Ovary (tissue), 3 donors: ENCODE measurements around the gene HTR2A.

Source experiments
- POLR2A ChIP-seq: fragments of 450-650 bp; IDR thresholded peaks from one replicate; pipeline ENCODE4 v1.6.1; 2017; ENCODE audit warnings: antibody characterized with exemption, mild to moderate bottlenecking, moderate library complexity
- TF ChIP-seq, protein P1 (sequence below), 3 donors: fragments of 450-650 bp in 2 of 3; fragments of 200-600 bp in 1 of 3; IDR thresholded peaks; one replicate each; pipeline versions ENCODE4 v1.5.1 to v1.8.0; 2016 to 2022; ENCODE audit warnings: antibody characterized with exemption in 3 of 3, mild to moderate bottlenecking in 1 of 3
- donor health status: DM: no; HTN: no; CAD: no.

DNA sequence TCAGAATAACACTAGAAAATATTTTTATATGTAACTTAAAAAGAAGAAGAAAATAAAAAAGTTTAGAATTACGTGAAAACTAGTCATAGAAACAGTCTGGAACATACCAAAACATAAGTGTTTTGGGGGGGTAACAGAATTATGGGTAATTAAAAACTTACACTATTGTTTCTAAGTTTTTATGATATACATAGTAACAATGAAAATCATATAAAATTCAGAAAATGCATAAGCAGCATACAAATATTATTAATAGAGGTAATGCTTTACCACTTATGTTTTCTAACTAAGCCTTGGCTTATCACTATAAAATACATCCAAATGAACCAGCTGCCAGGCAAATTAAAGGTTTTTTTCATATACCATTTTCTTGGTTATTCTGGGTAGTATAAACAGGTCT is 114.8 kb downstream of the HTR2A start:
- TF ChIP-seq POLR2A: no peak
- TF ChIP-seq, protein P1, sequence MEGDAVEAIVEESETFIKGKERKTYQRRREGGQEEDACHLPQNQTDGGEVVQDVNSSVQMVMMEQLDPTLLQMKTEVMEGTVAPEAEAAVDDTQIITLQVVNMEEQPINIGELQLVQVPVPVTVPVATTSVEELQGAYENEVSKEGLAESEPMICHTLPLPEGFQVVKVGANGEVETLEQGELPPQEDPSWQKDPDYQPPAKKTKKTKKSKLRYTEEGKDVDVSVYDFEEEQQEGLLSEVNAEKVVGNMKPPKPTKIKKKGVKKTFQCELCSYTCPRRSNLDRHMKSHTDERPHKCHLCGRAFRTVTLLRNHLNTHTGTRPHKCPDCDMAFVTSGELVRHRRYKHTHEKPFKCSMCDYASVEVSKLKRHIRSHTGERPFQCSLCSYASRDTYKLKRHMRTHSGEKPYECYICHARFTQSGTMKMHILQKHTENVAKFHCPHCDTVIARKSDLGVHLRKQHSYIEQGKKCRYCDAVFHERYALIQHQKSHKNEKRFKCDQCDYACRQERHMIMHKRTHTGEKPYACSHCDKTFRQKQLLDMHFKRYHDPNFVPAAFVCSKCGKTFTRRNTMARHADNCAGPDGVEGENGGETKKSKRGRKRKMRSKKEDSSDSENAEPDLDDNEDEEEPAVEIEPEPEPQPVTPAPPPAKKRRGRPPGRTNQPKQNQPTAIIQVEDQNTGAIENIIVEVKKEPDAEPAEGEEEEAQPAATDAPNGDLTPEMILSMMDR (IDR thresholded peaks at IDR 0.05): no peak
